Panc1 (cell line): ENCODE measurements around the gene CYBRD1. TPM values are rescaled to one million over a fixed set of nuclear protein-coding genes. Genes with fewer than 3 reads are reported as not detected.

Experiments used
- ATAC-seq: fragments of 200-7000 bp; cut with Tn5 transposase; 2 replicates; pipeline ENCODE4 v1.9.1; 2020; ENCODE audit warnings: mild to moderate bottlenecking, moderate library complexity
- BruUV-seq: library from RNA; stranded (reverse); fragments of 400-500 nt; replicated peaks from 2 replicates; lab custom pipeline; 2021; lab: Mats Ljungman, UMichigan
- CTCF ChIA-PET: fragments of 300-600 bp; sonication (Branson Sonifier 250); formaldehyde crosslinking; loops from one replicate; lab custom pipeline; 2022; ENCODE audit warnings: antibody characterized with exemption; lab: Charles Lee
- POLR2A ChIA-PET: fragments of 300-600 bp; sonication (Branson Sonifier 250); formaldehyde crosslinking; loops from one replicate; lab custom pipeline; 2022; ENCODE audit warnings: antibody characterized with exemption; lab: Charles Lee
- DNase-seq: peaks from one replicate; pipeline ENCODE4 v3.0.0-alpha.2; 2010; ENCODE audit warnings: low read depth, low spot score
- H3K27ac ChIP-seq: 2 replicates; pipeline ENCODE4 v1.5.1; 2011; ENCODE audit warnings: mild to moderate bottlenecking, low read length, inconsistent platforms
- H3K27me3 ChIP-seq: fragments of 200-500 bp; sonication (Bioruptor generic); 2 replicates; pipeline ENCODE4 v1.6.0; 2014; ENCODE audit warnings: low read length, inconsistent platforms; ENCODE audit not compliant: control insufficient read depth, insufficient read depth
- H3K36me3 ChIP-seq: fragments of 200-500 bp; sonication (Bioruptor generic); 2 replicates; pipeline ENCODE4 v1.5.1; 2014; ENCODE audit warnings: inconsistent platforms, mild to moderate bottlenecking, low read length, moderate library complexity; ENCODE audit not compliant: control insufficient read depth, insufficient read depth
- H3K4me1 ChIP-seq: 2 replicates; pipeline ENCODE4 v1.5.1; 2011; ENCODE audit warnings: inconsistent platforms, mild to moderate bottlenecking, low read length, moderate library complexity; ENCODE audit not compliant: control insufficient read depth, insufficient read depth
- H3K4me3 ChIP-seq, 2 experiments: 2 replicates each; pipeline ENCODE4 v1.5.1; 2011 to 2012; ENCODE audit warnings: low read depth in 2 of 2, low read length in 2 of 2, mild to moderate bottlenecking in 2 of 2, inconsistent platforms in 1 of 2, moderate library complexity in 1 of 2
- H3K9me3 ChIP-seq: fragments of 200-500 bp; sonication (Bioruptor generic); 2 replicates; pipeline ENCODE4 v1.5.1; 2014; ENCODE audit warnings: low read depth, mild to moderate bottlenecking, inconsistent platforms, low read length, moderate library complexity; ENCODE audit not compliant: control insufficient read depth, insufficient read depth
- POLR2AphosphoS5 ChIP-seq: IDR thresholded peaks from 2 replicates; pipeline ENCODE4 v1.6.1; 2012; ENCODE audit warnings: mild to moderate bottlenecking, low read depth, low read length, moderate library complexity
- SIN3A ChIP-seq: IDR thresholded peaks from 2 replicates; pipeline ENCODE4 v1.6.1; 2012; ENCODE audit warnings: low read depth, mild to moderate bottlenecking, low read length, moderate library complexity, borderline replicate concordance; ENCODE audit not compliant: insufficient read depth
- TCF7L2 ChIP-seq: IDR thresholded peaks from 2 replicates; pipeline ENCODE4 v1.6.1; 2011; ENCODE audit warnings: mild to moderate bottlenecking, low read depth, low read length, inconsistent platforms
- in situ Hi-C: cut with HindIII; loops from 2 replicates; pipeline ENCODE4 v1.10.0; 2016; ENCODE audit warnings: low sequenced_read_pairs, low pct_unique_long_range_greater_than_20kb
- intact Hi-C: fragments of 100-400 bp; cut with micrococcal nuclease; formaldehyde crosslinking; loops from one replicate; pipeline ENCODE4 v1.10.0; 2022; ENCODE audit not compliant: unreplicated experiment
- total RNA-seq: library from RNA; stranded (reverse); gene quantifications from one replicate; pipeline ENCODE4 v1.2.1, GENCODE V29; 2021; ENCODE audit not compliant: unreplicated experiment
- TF ChIP-seq, protein P1 (sequence below): fragments of 450-650 bp; IDR thresholded peaks from 2 replicates; pipeline ENCODE4 v1.5.1; 2017; ENCODE audit warnings: mild to moderate bottlenecking
- TF ChIP-seq, protein P2 (sequence below), 2 experiments: IDR thresholded peaks; 2 replicates each; pipeline ENCODE4 v1.6.1; 2011 to 2012; ENCODE audit warnings: low read depth in 2 of 2, control low read depth in 1 of 2, low read length in 1 of 2, mild to moderate bottlenecking in 1 of 2, moderate library complexity in 1 of 2; ENCODE audit not compliant: insufficient read depth in 1 of 2

Gene CYBRD1
- total RNA-seq, 1 experiment from 2014 or later: 2.5 TPM

DNA sequence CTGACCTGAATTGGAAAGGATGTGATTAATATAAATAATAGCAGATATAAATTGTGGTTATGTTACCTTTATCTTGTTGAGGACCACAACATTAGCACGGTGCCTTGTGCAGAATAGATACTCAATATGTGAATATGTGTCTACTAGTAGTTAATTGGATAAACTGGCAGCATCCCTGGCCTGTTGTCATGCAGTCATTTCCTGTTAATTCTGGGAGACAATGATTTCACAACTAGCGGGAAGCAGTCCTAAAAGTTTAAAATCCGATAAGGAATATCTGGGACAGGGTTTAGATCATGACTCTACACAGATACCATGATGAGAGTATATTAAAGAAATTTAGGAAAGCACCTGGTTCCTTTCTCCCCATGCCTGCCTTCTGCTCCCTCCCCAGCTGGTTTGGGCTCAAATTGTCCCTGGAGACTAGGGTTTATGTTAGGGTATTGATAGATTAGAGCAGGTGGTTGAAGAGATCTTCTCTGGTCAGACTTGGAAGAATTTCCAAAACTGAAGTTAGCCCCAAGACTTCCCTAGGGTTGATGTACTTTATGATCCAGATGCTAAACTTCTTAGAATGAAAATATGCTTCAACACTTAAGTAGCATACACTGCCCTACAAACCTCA, 32.8 kb downstream of the CYBRD1 start:
- Histone ChIP-seq H3K9me3 (no peaks in the 10 kb centered on the region), H3K36me3 (no peaks in the 10 kb centered on the region), H3K27ac (no peak overlapping the region), H3K4me3 (no peak overlapping the region), H3K4me1 (no peaks in the 10 kb centered on the region), H3K27me3 (peaks cover 5% of the 10 kb centered on the region)
- ChIA-PET CTCF (no interaction called here), POLR2A (no interaction called here)
- ATAC-seq: no peak
- intact Hi-C loops: no loop called here
- BruUV-seq: no TSS peak
- TF ChIP-seq, protein P1, sequence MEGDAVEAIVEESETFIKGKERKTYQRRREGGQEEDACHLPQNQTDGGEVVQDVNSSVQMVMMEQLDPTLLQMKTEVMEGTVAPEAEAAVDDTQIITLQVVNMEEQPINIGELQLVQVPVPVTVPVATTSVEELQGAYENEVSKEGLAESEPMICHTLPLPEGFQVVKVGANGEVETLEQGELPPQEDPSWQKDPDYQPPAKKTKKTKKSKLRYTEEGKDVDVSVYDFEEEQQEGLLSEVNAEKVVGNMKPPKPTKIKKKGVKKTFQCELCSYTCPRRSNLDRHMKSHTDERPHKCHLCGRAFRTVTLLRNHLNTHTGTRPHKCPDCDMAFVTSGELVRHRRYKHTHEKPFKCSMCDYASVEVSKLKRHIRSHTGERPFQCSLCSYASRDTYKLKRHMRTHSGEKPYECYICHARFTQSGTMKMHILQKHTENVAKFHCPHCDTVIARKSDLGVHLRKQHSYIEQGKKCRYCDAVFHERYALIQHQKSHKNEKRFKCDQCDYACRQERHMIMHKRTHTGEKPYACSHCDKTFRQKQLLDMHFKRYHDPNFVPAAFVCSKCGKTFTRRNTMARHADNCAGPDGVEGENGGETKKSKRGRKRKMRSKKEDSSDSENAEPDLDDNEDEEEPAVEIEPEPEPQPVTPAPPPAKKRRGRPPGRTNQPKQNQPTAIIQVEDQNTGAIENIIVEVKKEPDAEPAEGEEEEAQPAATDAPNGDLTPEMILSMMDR: no peak
- TF ChIP-seq POLR2AphosphoS5 (no peak), TCF7L2 (no peak), SIN3A (no peak)
- TF ChIP-seq, protein P2, sequence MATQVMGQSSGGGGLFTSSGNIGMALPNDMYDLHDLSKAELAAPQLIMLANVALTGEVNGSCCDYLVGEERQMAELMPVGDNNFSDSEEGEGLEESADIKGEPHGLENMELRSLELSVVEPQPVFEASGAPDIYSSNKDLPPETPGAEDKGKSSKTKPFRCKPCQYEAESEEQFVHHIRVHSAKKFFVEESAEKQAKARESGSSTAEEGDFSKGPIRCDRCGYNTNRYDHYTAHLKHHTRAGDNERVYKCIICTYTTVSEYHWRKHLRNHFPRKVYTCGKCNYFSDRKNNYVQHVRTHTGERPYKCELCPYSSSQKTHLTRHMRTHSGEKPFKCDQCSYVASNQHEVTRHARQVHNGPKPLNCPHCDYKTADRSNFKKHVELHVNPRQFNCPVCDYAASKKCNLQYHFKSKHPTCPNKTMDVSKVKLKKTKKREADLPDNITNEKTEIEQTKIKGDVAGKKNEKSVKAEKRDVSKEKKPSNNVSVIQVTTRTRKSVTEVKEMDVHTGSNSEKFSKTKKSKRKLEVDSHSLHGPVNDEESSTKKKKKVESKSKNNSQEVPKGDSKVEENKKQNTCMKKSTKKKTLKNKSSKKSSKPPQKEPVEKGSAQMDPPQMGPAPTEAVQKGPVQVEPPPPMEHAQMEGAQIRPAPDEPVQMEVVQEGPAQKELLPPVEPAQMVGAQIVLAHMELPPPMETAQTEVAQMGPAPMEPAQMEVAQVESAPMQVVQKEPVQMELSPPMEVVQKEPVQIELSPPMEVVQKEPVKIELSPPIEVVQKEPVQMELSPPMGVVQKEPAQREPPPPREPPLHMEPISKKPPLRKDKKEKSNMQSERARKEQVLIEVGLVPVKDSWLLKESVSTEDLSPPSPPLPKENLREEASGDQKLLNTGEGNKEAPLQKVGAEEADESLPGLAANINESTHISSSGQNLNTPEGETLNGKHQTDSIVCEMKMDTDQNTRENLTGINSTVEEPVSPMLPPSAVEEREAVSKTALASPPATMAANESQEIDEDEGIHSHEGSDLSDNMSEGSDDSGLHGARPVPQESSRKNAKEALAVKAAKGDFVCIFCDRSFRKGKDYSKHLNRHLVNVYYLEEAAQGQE (IDR thresholded peaks at IDR 0.05; ENCODE audit: insufficient read depth in 1 of 2, low read depth in 2 of 2, low read length in 1 of 2): no peak
- in situ Hi-C loops: no loop called here
- no peak for DNase-seq

DNA sequence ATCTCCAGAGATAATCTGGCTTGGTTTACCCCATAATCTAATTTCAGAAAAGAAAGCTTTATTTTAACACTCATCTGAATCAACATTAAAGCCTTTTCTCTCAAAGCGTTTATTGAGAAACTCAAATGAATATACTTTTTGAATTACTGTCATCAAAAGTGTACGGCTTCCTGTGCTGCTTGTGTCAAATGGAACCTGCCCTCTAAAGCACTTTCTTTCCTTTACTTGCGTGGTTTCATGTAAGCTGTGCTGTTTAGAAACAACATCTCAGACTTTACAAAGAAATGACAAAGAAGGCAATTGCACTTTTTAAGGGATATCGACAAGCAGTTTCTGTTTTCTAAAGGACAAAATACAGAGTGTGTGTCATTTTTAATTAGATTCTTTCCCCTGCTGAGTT, 35.1 kb downstream of the CYBRD1 start:
- DNase-seq: no peak
- no peak overlapping the region for H3K27ac ChIP-seq
- no TSS peak for BruUV-seq
- in situ Hi-C loops: no loop called here
- no peaks in the 10 kb centered on the region for H3K4me1 ChIP-seq
- intact Hi-C loops: no loop called here
- ChIA-PET POLR2A (no interaction called here), CTCF (no interaction called here)
- TF ChIP-seq TCF7L2: no peak
- TF ChIP-seq, protein P2 (IDR thresholded peaks at IDR 0.05; ENCODE audit: insufficient read depth in 1 of 2, low read depth in 2 of 2, low read length in 1 of 2): no peak
- TF ChIP-seq POLR2AphosphoS5: no peak
- TF ChIP-seq, protein P1: no peak
- no peak for TF ChIP-seq SIN3A
- H3K9me3 ChIP-seq: no peaks in the 10 kb centered on the region
- H3K36me3 ChIP-seq: no peaks in the 10 kb centered on the region
- ATAC-seq: no peak
- peaks cover 5% of the 10 kb centered on the region for H3K27me3 ChIP-seq
- no peak overlapping the region for H3K4me3 ChIP-seq
